HCT116 (cell line): Measurements from ENCODE around the gene PCDHGB5. TPM values are rescaled to one million over a fixed set of nuclear protein-coding genes. Genes with fewer than 3 reads are reported as not detected.

Experiments used
- ATAC-seq: fragments of 200-7000 bp; cut with Tn5 transposase; 2 replicates; pipeline ENCODE4 v1.9.1; 2020; ENCODE audit warnings: mild to moderate bottlenecking, moderate library complexity
- BruUV-seq: library from RNA; stranded (reverse); fragments of 400-500 nt; replicated peaks from 2 replicates; lab custom pipeline; 2021; lab: Mats Ljungman, UMichigan
- CTCF ChIA-PET: fragments of 300-600 bp; sonication (Branson Sonifier 250); formaldehyde crosslinking; loops from one replicate; lab custom pipeline; 2021; ENCODE audit warnings: antibody characterized with exemption; lab: Charles Lee
- POLR2A ChIA-PET: fragments of 300-600, 350-600 bp; sonication (Branson Sonifier 250); formaldehyde crosslinking; loops from one replicate; lab custom pipeline; 2021; ENCODE audit warnings: antibody characterized with exemption; lab: Charles Lee
- RAD21 ChIA-PET, 2 experiments: fragments of 300-600 bp; sonication (Branson Sonifier 250); formaldehyde crosslinking; loops; one replicate each; lab custom pipeline; 2023; ENCODE audit warnings: low total read pairs in 2 of 2; ENCODE audit not compliant: uncharacterized antibody in 2 of 2, unreplicated experiment in 2 of 2, low non-redundant PET in 1 of 2; lab: Charles Lee
- DNase-seq: peaks from one replicate; pipeline ENCODE4 v3.0.0-alpha.2; 2010; ENCODE audit warnings: low read depth, low spot score
- H2AFZ ChIP-seq: fragments of 200-600 bp; shearing (Covaris generic), sonication (generic); 2 replicates; pipeline ENCODE4 v1.6.1; 2017; ENCODE audit warnings: low read depth, mixed run types, mixed read lengths, antibody characterized with exemption, low read length; ENCODE audit not compliant: poor library complexity, severe bottlenecking
- H3K27ac ChIP-seq: 2 replicates; pipeline ENCODE4 v1.5.1; 2012; ENCODE audit warnings: low read depth, low read length
- H3K27me3 ChIP-seq: fragments of 200-600 bp; sonication (generic); 2 replicates; pipeline ENCODE4 v1.6.1; 2016; ENCODE audit warnings: mixed run types, low read length, mixed read lengths; ENCODE audit not compliant: insufficient read depth
- H3K36me3 ChIP-seq, 2 experiments: fragments of 200-500 bp in 1 of 2; fragments of 200-600 bp in 1 of 2; sonication (Bioruptor generic) in 1 of 2; sonication (generic) in 1 of 2; 2 replicates each; pipeline versions ENCODE4 v1.5.1 to v1.6.1; 2014 to 2016; ENCODE audit warnings: low read length in 2 of 2, inconsistent platforms in 1 of 2, mixed read lengths in 1 of 2, mixed run types in 1 of 2; ENCODE audit not compliant: insufficient read depth in 2 of 2, control insufficient read depth in 1 of 2
- H3K4me1 ChIP-seq, 2 experiments: fragments of 200-600 bp in 1 of 2; sonication (generic) in 1 of 2; 2 replicates each; pipeline versions ENCODE4 v1.5.1 to v1.6.1; 2012 to 2017; ENCODE audit warnings: low read length in 2 of 2, inconsistent platforms in 1 of 2, mild to moderate bottlenecking in 1 of 2, mixed read lengths in 1 of 2, mixed run types in 1 of 2, moderate library complexity in 1 of 2; ENCODE audit not compliant: insufficient read depth in 2 of 2, control insufficient read depth in 1 of 2
- H3K4me2 ChIP-seq: fragments of 200-600 bp; sonication (generic); 2 replicates; pipeline ENCODE4 v1.6.1; 2017; ENCODE audit warnings: mixed run types, low read length, mixed read lengths
- H3K4me3 ChIP-seq, 2 experiments: fragments of 200-600 bp in 1 of 2; sonication (generic) in 1 of 2; replicated peaks in 1 of 2; 2 replicates each; pipeline ENCODE4 v1.5.1; 2011 to 2016; ENCODE audit warnings: low read length in 2 of 2, control low read depth in 1 of 2, low read depth in 1 of 2, mild to moderate bottlenecking in 1 of 2, mixed read lengths in 1 of 2, mixed run types in 1 of 2
- H3K79me2 ChIP-seq: fragments of 200-600 bp; sonication (generic); 2 replicates; pipeline ENCODE4 v1.6.1; 2017; ENCODE audit warnings: mild to moderate bottlenecking, mixed run types, low read length, moderate library complexity, mixed read lengths; ENCODE audit not compliant: insufficient read depth
- H3K9ac ChIP-seq: fragments of 200-600 bp; sonication (generic); 2 replicates; pipeline ENCODE4 v1.6.1; 2016; ENCODE audit warnings: low read length, mixed read lengths
- H3K9me2 ChIP-seq: fragments of 200-600 bp; sonication (generic), shearing (Covaris generic); 2 replicates; pipeline ENCODE4 v1.6.1; 2017; ENCODE audit warnings: mixed run types, mild to moderate bottlenecking, moderate library complexity; ENCODE audit not compliant: insufficient read depth
- H3K9me3 ChIP-seq, 2 experiments: fragments of 200-500 bp in 1 of 2; fragments of 200-600 bp in 1 of 2; sonication (Bioruptor generic) in 1 of 2; sonication (generic) in 1 of 2; 2 replicates each; pipeline ENCODE4 v1.6.1; 2014 to 2017; ENCODE audit warnings: low read length in 2 of 2, mixed read lengths in 2 of 2, inconsistent platforms in 1 of 2, low read depth in 1 of 2, mild to moderate bottlenecking in 1 of 2, mixed run types in 1 of 2, moderate library complexity in 1 of 2; ENCODE audit not compliant: control insufficient read depth in 1 of 2, insufficient read depth in 1 of 2
- H4K20me1 ChIP-seq: fragments of 200-600 bp; sonication (generic), shearing (Covaris generic); 2 replicates; pipeline ENCODE4 v1.6.1; 2017; ENCODE audit warnings: mixed run types, mild to moderate bottlenecking, moderate library complexity; ENCODE audit not compliant: insufficient read depth
- CEBPB ChIP-seq: IDR thresholded peaks from 2 replicates; pipeline ENCODE4 v1.6.1; 2012; ENCODE audit warnings: low read depth
- ELF1 ChIP-seq: IDR thresholded peaks from 2 replicates; pipeline ENCODE4 v1.6.1; 2012; ENCODE audit warnings: low read depth, borderline replicate concordance
- EZH2 ChIP-seq: fragments of 200-600 bp; sonication (generic); IDR thresholded peaks from 2 replicates; pipeline ENCODE4 v1.6.1; 2017; ENCODE audit warnings: antibody characterized with exemption, mixed run types
- EZH2phosphoT487 ChIP-seq: fragments of 200-600 bp; IDR thresholded peaks from 2 replicates; pipeline ENCODE4 v1.6.1; 2018; ENCODE audit warnings: antibody characterized with exemption, borderline replicate concordance
- MAX ChIP-seq: IDR thresholded peaks from 2 replicates; pipeline ENCODE4 v1.6.1; 2012
- POLR2A ChIP-seq: IDR thresholded peaks from 2 replicates; pipeline ENCODE4 v1.7.0; 2011; ENCODE audit warnings: borderline replicate concordance; ENCODE audit not compliant: insufficient read depth, insufficient read length; ENCODE audit errors: extremely low read depth
- SIN3A ChIP-seq: IDR thresholded peaks from 2 replicates; pipeline ENCODE4 v1.6.1; 2012; ENCODE audit warnings: low read depth
- SRF ChIP-seq: IDR thresholded peaks from 2 replicates; pipeline ENCODE4 v1.6.1; 2012; ENCODE audit warnings: low read depth
- YY1 ChIP-seq: IDR thresholded peaks from 2 replicates; pipeline ENCODE4 v1.6.1; 2011; ENCODE audit warnings: low read length, low read depth, moderate library complexity, mild to moderate bottlenecking; ENCODE audit not compliant: insufficient replicate concordance; ENCODE audit errors: extremely low read depth
- ZBTB33 ChIP-seq: IDR thresholded peaks from 2 replicates; pipeline ENCODE4 v1.6.1; 2011; ENCODE audit warnings: mild to moderate bottlenecking, low read length, moderate library complexity; ENCODE audit not compliant: insufficient replicate concordance; ENCODE audit errors: extremely low read depth
- ZFX ChIP-seq: fragments of 450-650 bp; IDR thresholded peaks from 2 replicates; pipeline ENCODE4 v1.6.1; 2017
- ZNF274 ChIP-seq: fragments of 200-500 bp; sonication (Bioruptor generic); IDR thresholded peaks from 2 replicates; pipeline ENCODE4 v1.6.1; 2014; ENCODE audit warnings: mild to moderate bottlenecking, low read depth, low read length, inconsistent platforms
- intact Hi-C: fragments of 100-400 bp; cut with micrococcal nuclease; formaldehyde crosslinking; loops from 2 replicates; pipeline ENCODE4 v1.10.0; 2022
- total RNA-seq: library from RNA; stranded (reverse); gene quantifications from one replicate; pipeline ENCODE4 v1.2.1, GENCODE V29; 2021; ENCODE audit not compliant: unreplicated experiment
- TF ChIP-seq, protein P1 (sequence below): IDR thresholded peaks from 2 replicates; pipeline ENCODE4 v1.6.1; 2012; ENCODE audit warnings: low read depth
- TF ChIP-seq, protein P2 (sequence below): IDR thresholded peaks from 2 replicates; pipeline ENCODE4 v1.6.1; 2012

Gene PCDHGB5
- total RNA-seq, 1 experiment from 2014 or later, result 0.15 TPM

- BruUV-seq, result no TSS peak
- no peak for DNase-seq
- Histone ChIP-seq H3K27ac (no peak overlapping the region), H3K4me3 (no peak overlapping the region), H2AFZ (no peak overlapping the region), H4K20me1 (no peaks in the 10 kb centered on the region), H3K9ac (no peak overlapping the region), H3K27me3 (no peaks in the 10 kb centered on the region), H3K79me2 (no peaks in the 10 kb centered on the region), H3K9me3 (no peaks in the 10 kb centered on the region; a peak in 2 of 4 replicates), H3K9me2 (no peaks in the 10 kb centered on the region), H3K4me1 (no peaks in the 10 kb centered on the region), H3K36me3 (no peaks in the 10 kb centered on the region), H3K4me2 (no peak overlapping the region)
- TF ChIP-seq MAX (no peak), YY1 (no peak), SRF (no peak), CEBPB (no peak), EZH2phosphoT487 (no peak), ELF1 (no peak), SIN3A (no peak), ZBTB33 (no peak), ZFX (no peak), ZNF274 (no peak), POLR2A (no peak), EZH2 (no peak)
- TF ChIP-seq, protein P1, sequence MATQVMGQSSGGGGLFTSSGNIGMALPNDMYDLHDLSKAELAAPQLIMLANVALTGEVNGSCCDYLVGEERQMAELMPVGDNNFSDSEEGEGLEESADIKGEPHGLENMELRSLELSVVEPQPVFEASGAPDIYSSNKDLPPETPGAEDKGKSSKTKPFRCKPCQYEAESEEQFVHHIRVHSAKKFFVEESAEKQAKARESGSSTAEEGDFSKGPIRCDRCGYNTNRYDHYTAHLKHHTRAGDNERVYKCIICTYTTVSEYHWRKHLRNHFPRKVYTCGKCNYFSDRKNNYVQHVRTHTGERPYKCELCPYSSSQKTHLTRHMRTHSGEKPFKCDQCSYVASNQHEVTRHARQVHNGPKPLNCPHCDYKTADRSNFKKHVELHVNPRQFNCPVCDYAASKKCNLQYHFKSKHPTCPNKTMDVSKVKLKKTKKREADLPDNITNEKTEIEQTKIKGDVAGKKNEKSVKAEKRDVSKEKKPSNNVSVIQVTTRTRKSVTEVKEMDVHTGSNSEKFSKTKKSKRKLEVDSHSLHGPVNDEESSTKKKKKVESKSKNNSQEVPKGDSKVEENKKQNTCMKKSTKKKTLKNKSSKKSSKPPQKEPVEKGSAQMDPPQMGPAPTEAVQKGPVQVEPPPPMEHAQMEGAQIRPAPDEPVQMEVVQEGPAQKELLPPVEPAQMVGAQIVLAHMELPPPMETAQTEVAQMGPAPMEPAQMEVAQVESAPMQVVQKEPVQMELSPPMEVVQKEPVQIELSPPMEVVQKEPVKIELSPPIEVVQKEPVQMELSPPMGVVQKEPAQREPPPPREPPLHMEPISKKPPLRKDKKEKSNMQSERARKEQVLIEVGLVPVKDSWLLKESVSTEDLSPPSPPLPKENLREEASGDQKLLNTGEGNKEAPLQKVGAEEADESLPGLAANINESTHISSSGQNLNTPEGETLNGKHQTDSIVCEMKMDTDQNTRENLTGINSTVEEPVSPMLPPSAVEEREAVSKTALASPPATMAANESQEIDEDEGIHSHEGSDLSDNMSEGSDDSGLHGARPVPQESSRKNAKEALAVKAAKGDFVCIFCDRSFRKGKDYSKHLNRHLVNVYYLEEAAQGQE, result no peak
- TF ChIP-seq, protein P2, sequence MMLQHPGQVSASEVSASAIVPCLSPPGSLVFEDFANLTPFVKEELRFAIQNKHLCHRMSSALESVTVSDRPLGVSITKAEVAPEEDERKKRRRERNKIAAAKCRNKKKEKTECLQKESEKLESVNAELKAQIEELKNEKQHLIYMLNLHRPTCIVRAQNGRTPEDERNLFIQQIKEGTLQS, result no peak
- POLR2A ChIA-PET, result no interaction called here
- intact Hi-C loops, result no loop called here
- CTCF ChIA-PET, result interaction anchor here (0.5 kb wide), 1 partner anchor 134 kb away, joined by 3 read pairs; the partner anchor contains the start of gene PCDHB14
- RAD21 ChIA-PET, result no interaction called here
- ATAC-seq, result no peak
Observed at GRCh38 chr5:141356950-141357349, 40.8 kb upstream of the PCDHGB5 start.
